HG03521 (cell line): ENCODE results near the gene REEP2.

Experiments used
- ATAC-seq: cut with Tn5 transposase; IDR thresholded peaks from one replicate; pipeline ENCODE4 v1.9.1; 2021; ENCODE audit warnings: mild to moderate bottlenecking, moderate library complexity; ENCODE audit not compliant: unreplicated experiment

Gene REEP2

DNA sequence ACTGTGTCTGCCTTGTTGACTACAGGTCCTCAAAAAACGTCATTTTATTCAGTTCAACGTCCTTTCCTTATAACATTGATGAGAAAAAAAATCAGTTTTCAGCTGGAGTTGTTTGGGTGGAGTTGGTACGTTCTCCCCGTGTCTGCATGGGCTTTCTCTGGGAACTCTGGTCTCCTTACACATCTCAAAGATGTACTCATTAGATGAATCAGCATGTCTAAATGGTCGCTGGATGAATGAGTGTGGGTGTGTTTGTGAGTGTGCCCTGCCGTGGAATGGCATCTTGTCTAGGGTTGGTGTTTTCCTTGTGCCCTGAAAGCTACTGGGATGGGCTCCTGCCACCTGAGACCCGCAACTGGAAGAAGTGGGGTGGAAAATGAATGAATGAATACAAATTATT, 56.5 kb downstream of the REEP2 start:
- no peak for ATAC-seq
